A549 (cell line): Measurements from ENCODE around the gene SEC14L3.

Experiments
- JUN ChIP-seq, 2 experiments: fragments of >200 bp; sonication (Bioruptor Twin); formaldehyde crosslinking; IDR thresholded peaks; 2 replicates in 1 of 2; 3 replicates in 1 of 2; pipeline ENCODE4 v1.6.1; 2016 to 2017
- MAFK ChIP-seq: fragments of 450-650 bp; IDR thresholded peaks from 2 replicates; pipeline ENCODE4 v1.6.1; 2014; ENCODE audit not compliant: partially characterized antibody
- NFE2L2 ChIP-seq: fragments of 150-350 bp; conservative IDR thresholded peaks from 2 replicates; pipeline ENCODE4 v1.6.1; 2014; ENCODE audit warnings: low read length
- POLR2A ChIP-seq: IDR thresholded peaks from 2 replicates; pipeline ENCODE4 v1.6.1; 2012; ENCODE audit warnings: mild to moderate bottlenecking, low read length
- RARB ChIP-seq: fragments of 250-450 bp; sonication (Bioruptor Pico); IDR thresholded peaks from 2 replicates; pipeline ENCODE4 v1.8.0; 2021; ENCODE audit warnings: mild to moderate bottlenecking, moderate library complexity
- SMC3 ChIP-seq: fragments of >200 bp; sonication (Bioruptor Twin); formaldehyde crosslinking; IDR thresholded peaks from 3 replicates; pipeline ENCODE4 v1.6.1; 2018; ENCODE audit warnings: inconsistent platforms
- TF ChIP-seq, protein P1 (sequence below): fragments of >200 bp; sonication (Bioruptor Twin); formaldehyde crosslinking; IDR thresholded peaks from 3 replicates; pipeline ENCODE4 v1.5.1; 2016
- TF ChIP-seq, protein P2 (sequence below): fragments of 200-600 bp; sonication (generic); IDR thresholded peaks from 2 replicates; pipeline ENCODE4 v1.6.1; 2016; ENCODE audit warnings: antibody characterized with exemption, mild to moderate bottlenecking, moderate library complexity
- TF ChIP-seq, protein P3 (sequence below): IDR thresholded peaks from 2 replicates; pipeline ENCODE4 v1.6.1; 2012; ENCODE audit warnings: low read depth, borderline replicate concordance

DNA sequence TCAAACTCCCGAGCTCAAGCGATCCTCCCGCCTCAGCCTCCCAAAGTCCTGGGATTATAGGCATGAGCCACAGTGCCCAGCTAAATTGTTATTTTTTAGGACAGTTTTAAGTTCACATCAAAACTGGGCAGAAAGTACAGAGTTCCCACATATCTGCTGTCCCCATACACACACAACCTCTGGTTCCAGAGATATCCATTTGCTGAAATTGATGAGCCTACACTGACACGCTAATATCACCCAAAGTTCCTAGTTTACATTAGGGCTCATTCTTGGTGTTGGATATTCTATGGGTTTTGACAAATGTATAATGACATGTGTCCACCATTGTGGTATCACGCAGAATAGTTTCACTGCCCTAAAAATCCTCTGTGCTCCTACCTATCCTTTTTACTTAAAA lies 36.4 kb upstream of the SEC14L3 start:
- TF ChIP-seq MAFK: no peak
- no peak for TF ChIP-seq NFE2L2
- TF ChIP-seq, protein P1, sequence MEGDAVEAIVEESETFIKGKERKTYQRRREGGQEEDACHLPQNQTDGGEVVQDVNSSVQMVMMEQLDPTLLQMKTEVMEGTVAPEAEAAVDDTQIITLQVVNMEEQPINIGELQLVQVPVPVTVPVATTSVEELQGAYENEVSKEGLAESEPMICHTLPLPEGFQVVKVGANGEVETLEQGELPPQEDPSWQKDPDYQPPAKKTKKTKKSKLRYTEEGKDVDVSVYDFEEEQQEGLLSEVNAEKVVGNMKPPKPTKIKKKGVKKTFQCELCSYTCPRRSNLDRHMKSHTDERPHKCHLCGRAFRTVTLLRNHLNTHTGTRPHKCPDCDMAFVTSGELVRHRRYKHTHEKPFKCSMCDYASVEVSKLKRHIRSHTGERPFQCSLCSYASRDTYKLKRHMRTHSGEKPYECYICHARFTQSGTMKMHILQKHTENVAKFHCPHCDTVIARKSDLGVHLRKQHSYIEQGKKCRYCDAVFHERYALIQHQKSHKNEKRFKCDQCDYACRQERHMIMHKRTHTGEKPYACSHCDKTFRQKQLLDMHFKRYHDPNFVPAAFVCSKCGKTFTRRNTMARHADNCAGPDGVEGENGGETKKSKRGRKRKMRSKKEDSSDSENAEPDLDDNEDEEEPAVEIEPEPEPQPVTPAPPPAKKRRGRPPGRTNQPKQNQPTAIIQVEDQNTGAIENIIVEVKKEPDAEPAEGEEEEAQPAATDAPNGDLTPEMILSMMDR: no peak
- TF ChIP-seq, protein P2, sequence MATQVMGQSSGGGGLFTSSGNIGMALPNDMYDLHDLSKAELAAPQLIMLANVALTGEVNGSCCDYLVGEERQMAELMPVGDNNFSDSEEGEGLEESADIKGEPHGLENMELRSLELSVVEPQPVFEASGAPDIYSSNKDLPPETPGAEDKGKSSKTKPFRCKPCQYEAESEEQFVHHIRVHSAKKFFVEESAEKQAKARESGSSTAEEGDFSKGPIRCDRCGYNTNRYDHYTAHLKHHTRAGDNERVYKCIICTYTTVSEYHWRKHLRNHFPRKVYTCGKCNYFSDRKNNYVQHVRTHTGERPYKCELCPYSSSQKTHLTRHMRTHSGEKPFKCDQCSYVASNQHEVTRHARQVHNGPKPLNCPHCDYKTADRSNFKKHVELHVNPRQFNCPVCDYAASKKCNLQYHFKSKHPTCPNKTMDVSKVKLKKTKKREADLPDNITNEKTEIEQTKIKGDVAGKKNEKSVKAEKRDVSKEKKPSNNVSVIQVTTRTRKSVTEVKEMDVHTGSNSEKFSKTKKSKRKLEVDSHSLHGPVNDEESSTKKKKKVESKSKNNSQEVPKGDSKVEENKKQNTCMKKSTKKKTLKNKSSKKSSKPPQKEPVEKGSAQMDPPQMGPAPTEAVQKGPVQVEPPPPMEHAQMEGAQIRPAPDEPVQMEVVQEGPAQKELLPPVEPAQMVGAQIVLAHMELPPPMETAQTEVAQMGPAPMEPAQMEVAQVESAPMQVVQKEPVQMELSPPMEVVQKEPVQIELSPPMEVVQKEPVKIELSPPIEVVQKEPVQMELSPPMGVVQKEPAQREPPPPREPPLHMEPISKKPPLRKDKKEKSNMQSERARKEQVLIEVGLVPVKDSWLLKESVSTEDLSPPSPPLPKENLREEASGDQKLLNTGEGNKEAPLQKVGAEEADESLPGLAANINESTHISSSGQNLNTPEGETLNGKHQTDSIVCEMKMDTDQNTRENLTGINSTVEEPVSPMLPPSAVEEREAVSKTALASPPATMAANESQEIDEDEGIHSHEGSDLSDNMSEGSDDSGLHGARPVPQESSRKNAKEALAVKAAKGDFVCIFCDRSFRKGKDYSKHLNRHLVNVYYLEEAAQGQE: no peak
- no peak for TF ChIP-seq RARB (CRISPR knock-in tag)
- TF ChIP-seq, protein P3, sequence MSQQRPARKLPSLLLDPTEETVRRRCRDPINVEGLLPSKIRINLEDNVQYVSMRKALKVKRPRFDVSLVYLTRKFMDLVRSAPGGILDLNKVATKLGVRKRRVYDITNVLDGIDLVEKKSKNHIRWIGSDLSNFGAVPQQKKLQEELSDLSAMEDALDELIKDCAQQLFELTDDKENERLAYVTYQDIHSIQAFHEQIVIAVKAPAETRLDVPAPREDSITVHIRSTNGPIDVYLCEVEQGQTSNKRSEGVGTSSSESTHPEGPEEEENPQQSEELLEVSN: no peak
- no peak for TF ChIP-seq POLR2A
- TF ChIP-seq JUN (IDR thresholded peaks at IDR 0.05): no peak
- TF ChIP-seq SMC3: no peak
